Hepatocyte (in vitro differentiated cells): ENCODE measurements around the gene PPM1K. TPM values are rescaled to one million over a fixed set of nuclear protein-coding genes. Genes with fewer than 3 reads are reported as not detected.

Experiments used
- DNase-seq: peaks from one replicate; pipeline ENCODE4 v3.0.0-alpha.2; 2016; ENCODE audit warnings: low spot score
- H2AFZ ChIP-seq: fragments of 200-600 bp; sonication (generic); 2 replicates; pipeline ENCODE4 v1.6.0; 2016; ENCODE audit warnings: antibody characterized with exemption, mild to moderate bottlenecking
- H3K27ac ChIP-seq: fragments of 200-600 bp; sonication (generic); 2 replicates; pipeline ENCODE4 v1.5.1; 2016; ENCODE audit warnings: mild to moderate bottlenecking
- H3K27me3 ChIP-seq: fragments of 200-600 bp; sonication (generic); 2 replicates; pipeline ENCODE4 v1.6.1; 2016
- H3K36me3 ChIP-seq: fragments of 200-600 bp; sonication (generic); replicated peaks from 2 replicates; pipeline ENCODE4 v1.5.1; 2016; ENCODE audit warnings: low read depth; ENCODE audit not compliant: insufficient read depth
- H3K4me1 ChIP-seq: fragments of 200-600 bp; sonication (generic); 2 replicates; pipeline ENCODE4 v1.5.1; 2016; ENCODE audit warnings: mild to moderate bottlenecking, moderate library complexity; ENCODE audit not compliant: insufficient read depth
- H3K4me2 ChIP-seq: fragments of 200-600 bp; sonication (generic); 2 replicates; pipeline ENCODE4 v1.6.0; 2016
- H3K4me3 ChIP-seq: fragments of 200-600 bp; sonication (generic); 2 replicates; pipeline ENCODE4 v1.5.1; 2016; ENCODE audit warnings: mild to moderate bottlenecking
- H3K79me2 ChIP-seq: fragments of 200-600 bp; sonication (generic); 2 replicates; pipeline ENCODE4 v1.6.0; 2017; ENCODE audit warnings: mild to moderate bottlenecking
- H3K9me2 ChIP-seq: fragments of 200-600 bp; sonication (generic); replicated peaks from 2 replicates; pipeline ENCODE4 v1.6.0; 2017; ENCODE audit warnings: mild to moderate bottlenecking; ENCODE audit not compliant: insufficient read depth
- H3K9me3 ChIP-seq: fragments of 200-600 bp; sonication (generic); 2 replicates; pipeline ENCODE4 v1.5.1; 2016; ENCODE audit warnings: low read depth, mild to moderate bottlenecking
- H4K20me1 ChIP-seq: fragments of 200-600 bp; sonication (generic); 2 replicates; pipeline ENCODE4 v1.6.0; 2016; ENCODE audit warnings: mild to moderate bottlenecking; ENCODE audit not compliant: insufficient read depth, poor library complexity, severe bottlenecking
- CTCF ChIP-seq: fragments of 200-600 bp; sonication (generic); IDR thresholded peaks from 2 replicates; pipeline ENCODE4 v1.5.1; 2016; ENCODE audit warnings: antibody characterized with exemption, mild to moderate bottlenecking; ENCODE audit not compliant: poor library complexity
- EZH2 ChIP-seq: fragments of 200-600 bp; sonication (generic); IDR thresholded peaks from 2 replicates; pipeline ENCODE4 v1.6.1; 2016; ENCODE audit warnings: antibody characterized with exemption, mild to moderate bottlenecking, borderline replicate concordance
- EZH2phosphoT487 ChIP-seq: fragments of 200-600 bp; sonication (generic); IDR thresholded peaks from one replicate; pipeline ENCODE4 v1.6.1; 2018; ENCODE audit warnings: antibody characterized with exemption, mild to moderate bottlenecking, low read depth, moderate library complexity; ENCODE audit not compliant: unreplicated experiment, severe bottlenecking
- whole genome bisulfite sequencing: methylation state at CpG from one replicate; pipeline ENCODE4 v1.1.6; 2016; ENCODE audit warnings: low lambda C conversion rate; ENCODE audit errors: missing lambda C conversion rate; 5-methylcytosine and 5-hydroxymethylcytosine counted together
- polyA plus RNA-seq: library from polyadenylated mRNA; unstranded; fragments of >200 nt; fragmentation: Nextera tagmentation; extraction: Ambion mirVana; gene quantifications from 2 replicates; pipeline ENCODE4 v1.2.1, GENCODE V29; 2016
- total RNA-seq: library from RNA; depleted of rRNA; stranded (reverse); fragments of >200 nt; gene quantifications from 2 replicates; pipeline ENCODE4 v1.2.3, GENCODE V29; 2014

The PPM1K gene
- total and polyA plus RNA-seq, 2 experiments from 2014 or later = 12.6 to 20.0 TPM

- Histone ChIP-seq H3K79me2 (peaks cover 41% of the 10 kb centered on the region), H4K20me1 (no peaks in the 10 kb centered on the region), H3K4me1 (peaks cover 11% of the 10 kb centered on the region), H3K27ac (peak overlapping the region; percentile 94), H2AFZ (peak overlapping the region; percentile 81), H3K36me3 (no peaks in the 10 kb centered on the region), H3K27me3 (no peaks in the 10 kb centered on the region), H3K4me3 (peak overlapping the region; percentile 26), H3K9me3 (no peaks in the 10 kb centered on the region), H3K9me2 (no peaks in the 10 kb centered on the region), H3K4me2 (peak overlapping the region; percentile 75)
- 1% methylated on average over 48 of the region's 66 CpGs for WGBS
- DNase-seq = peak; percentile 79
- no peak for TF ChIP-seq EZH2
Measured at GRCh38 chr4:88283661-88284438, 511 bp downstream of the PPM1K start.

- Histone ChIP-seq H4K20me1 (no peaks in the 10 kb centered on the region), H3K27ac (no peak overlapping the region), H3K4me3 (no peak overlapping the region), H3K27me3 (no peaks in the 10 kb centered on the region), H3K9me3 (no peaks in the 10 kb centered on the region), H3K4me1 (peaks cover 11% of the 10 kb centered on the region), H3K4me2 (no peak overlapping the region), H3K79me2 (peaks cover 62% of the 10 kb centered on the region), H3K36me3 (no peaks in the 10 kb centered on the region), H2AFZ (no peak overlapping the region), H3K9me2 (no peaks in the 10 kb centered on the region)
- 98% methylated on average over 6 of the region's 6 CpGs for WGBS
- no peak for DNase-seq
- no peak for TF ChIP-seq EZH2
- no peak for TF ChIP-seq EZH2phosphoT487
- no peak for TF ChIP-seq CTCF
Measured at GRCh38 chr4:88280228-88280795, 4.0 kb downstream of the PPM1K start.

- H3K4me1 ChIP-seq = peaks cover 8% of the 10 kb centered on the region
- TF ChIP-seq EZH2phosphoT487 = no peak
- no peaks in the 10 kb centered on the region for H3K36me3 ChIP-seq
Measured at GRCh38 chr4:88277711-88278225, 6.6 kb downstream of the PPM1K start.

GRCh38 chr4:88276952-88277710 is 7.2 kb downstream of the PPM1K start:
- no peak overlapping the region for H3K4me2 ChIP-seq
- H3K36me3 ChIP-seq = no peaks in the 10 kb centered on the region
- H3K4me3 ChIP-seq = no peak overlapping the region
- H3K9me3 ChIP-seq = no peaks in the 10 kb centered on the region
- H3K9me2 ChIP-seq = no peaks in the 10 kb centered on the region
- no peaks in the 10 kb centered on the region for H3K27me3 ChIP-seq
- no peaks in the 10 kb centered on the region for H4K20me1 ChIP-seq
- H2AFZ ChIP-seq = no peak overlapping the region
- 95% methylated on average over 8 of the region's 8 CpGs for WGBS
- H3K4me1 ChIP-seq = peaks cover 1% of the 10 kb centered on the region
- TF ChIP-seq CTCF (no peak), EZH2phosphoT487 (no peak), EZH2 (no peak)
- peaks cover 54% of the 10 kb centered on the region for H3K79me2 ChIP-seq
- H3K27ac ChIP-seq = no peak overlapping the region
- no peak for DNase-seq

More at GRCh38 chr4:88277711-88278225, 6.6 kb downstream of the PPM1K start:
- Histone ChIP-seq H3K27me3 (no peaks in the 10 kb centered on the region), H3K9me3 (no peaks in the 10 kb centered on the region), H3K27ac (no peak overlapping the region), H3K9me2 (no peaks in the 10 kb centered on the region), H3K4me3 (no peak overlapping the region), H3K79me2 (peaks cover 60% of the 10 kb centered on the region), H2AFZ (no peak overlapping the region), H4K20me1 (no peaks in the 10 kb centered on the region), H3K4me2 (no peak overlapping the region)
- WGBS = 96% methylated on average over 3 of the region's 3 CpGs
- DNase-seq = no peak
